ENCODE data around the gene MAFF.
"Not testable (repeated sequence)": the region's sequence is repeated elsewhere in the genome, so short reads cannot be mapped to it uniquely, and the experiment has no call there.

MAFF gene

DNA sequence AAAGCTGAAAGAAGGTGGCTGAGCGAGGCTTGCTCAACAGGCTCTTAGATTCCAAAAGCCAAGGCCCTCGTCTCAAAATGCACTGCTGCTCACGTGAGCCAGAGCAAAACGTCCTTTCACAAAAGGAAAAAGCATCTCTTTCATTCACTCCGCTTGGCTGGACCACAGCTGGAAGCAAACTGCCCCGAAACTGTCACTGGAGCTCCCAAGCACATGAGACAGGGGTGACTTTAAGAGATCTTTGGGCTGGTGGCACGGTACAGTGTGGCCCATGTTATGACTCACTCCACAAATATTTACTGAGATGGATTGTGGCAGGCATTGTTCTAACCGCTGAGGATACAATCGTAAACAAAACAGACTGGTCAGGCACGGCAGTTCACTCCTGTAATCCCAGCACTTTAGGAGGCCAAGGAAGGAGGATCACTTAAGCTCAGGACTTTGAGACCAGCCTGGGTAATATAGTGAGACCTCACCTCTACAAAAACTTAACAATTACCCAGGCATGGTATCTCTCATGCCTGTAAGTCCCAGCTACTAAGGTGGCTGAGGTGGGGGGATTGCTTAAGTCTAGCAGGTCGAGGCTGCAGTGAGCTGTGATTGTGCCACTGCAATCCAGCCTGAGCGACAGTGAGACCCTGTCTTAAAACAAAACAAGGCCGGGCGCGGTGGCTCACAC, 23.7 kb upstream of the MAFF start:
- DNase-seq: no peak

DNA sequence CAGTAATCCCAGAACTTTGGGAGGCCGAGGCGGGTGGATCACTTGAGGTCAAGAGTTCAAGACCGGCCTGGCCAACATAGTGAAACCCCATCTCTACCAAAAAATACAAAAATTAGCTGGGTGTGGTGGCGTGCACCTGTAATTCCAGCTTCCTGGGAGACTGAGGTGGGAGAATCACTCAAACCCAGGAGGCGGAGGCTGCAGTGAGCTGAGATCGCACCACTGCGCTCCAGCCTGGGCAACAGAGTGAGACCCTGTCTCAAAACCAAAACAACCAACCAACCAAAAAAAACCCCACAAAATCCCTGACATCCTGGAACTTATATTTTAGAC, 23.2 kb upstream of the MAFF start:
- not testable (repeated sequence) for DNase-seq

DNA sequence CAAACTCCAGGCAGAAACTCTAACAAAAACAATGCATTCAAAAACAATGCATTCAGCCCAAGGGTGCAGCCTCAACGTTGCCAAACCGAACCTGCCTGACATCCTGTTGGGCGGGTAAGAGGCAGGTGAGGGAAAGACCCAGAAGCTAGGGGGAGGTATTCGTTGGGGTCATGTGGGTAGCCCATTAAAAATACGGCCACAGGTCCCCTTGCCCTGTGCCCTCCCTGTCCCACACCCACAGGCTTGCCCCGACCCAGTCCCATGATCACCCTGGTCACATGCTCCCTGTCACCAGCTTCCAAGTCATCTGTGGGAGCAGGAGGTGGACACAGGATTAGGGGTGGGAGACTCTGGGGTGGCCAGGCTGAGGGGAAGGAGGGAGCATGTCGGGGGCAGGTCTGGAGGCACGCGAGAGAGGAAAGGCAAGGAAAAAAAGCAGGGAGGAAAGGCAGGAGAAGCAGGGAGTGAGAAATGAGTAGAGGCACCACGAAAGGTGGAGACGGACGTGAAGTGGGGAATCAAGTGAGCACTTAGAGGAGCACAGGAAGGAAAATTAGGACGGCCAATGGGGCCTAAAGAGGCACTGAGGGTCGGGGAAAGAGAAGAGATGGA, 20.8 kb upstream of the MAFF start:
- no peak for DNase-seq

DNA sequence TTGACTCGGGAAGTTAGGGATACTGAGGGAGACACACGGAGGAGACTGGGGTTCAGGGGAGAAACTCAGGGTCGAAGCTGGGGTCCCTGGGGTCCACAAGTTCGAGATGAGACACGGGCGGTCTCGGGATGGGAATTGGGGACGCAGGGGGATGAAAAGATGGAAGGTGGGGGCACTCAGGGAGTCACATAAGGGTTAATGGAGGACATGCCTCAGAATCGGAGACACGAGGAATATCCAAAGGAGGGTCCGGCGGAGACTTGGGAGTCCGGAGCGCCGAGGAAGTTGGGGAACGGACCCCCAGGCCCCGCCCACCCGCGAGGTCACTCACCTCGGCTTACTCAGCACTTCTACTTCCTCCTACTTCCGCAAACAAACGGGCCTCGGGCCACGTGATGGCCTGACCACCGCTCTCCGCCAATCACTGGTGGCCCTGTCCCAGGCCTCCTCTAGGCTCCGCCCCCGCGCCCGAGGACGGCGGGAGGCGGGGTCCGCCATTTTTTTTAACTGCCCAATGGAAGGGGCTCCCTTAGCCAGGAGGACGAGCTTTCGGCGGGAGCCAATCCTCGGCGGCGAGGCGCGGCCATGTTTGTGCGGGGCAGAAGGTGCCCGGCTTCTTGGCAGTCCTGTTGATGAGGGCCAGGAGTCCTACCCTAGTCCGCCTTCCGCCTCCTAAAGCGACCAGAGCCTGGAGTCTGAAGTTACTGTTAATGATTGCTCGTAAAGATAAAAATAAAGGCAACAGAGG, 20.2 kb upstream of the MAFF start, which contains the start of gene PLA2G6:
Gene PLA2G6, minus strand, starts transcription at position 378 of the 748 bp plus-strand sequence. CDS start 12,404 bp downstream, outside the sequence.
- peak; percentile 98 for DNase-seq

DNA sequence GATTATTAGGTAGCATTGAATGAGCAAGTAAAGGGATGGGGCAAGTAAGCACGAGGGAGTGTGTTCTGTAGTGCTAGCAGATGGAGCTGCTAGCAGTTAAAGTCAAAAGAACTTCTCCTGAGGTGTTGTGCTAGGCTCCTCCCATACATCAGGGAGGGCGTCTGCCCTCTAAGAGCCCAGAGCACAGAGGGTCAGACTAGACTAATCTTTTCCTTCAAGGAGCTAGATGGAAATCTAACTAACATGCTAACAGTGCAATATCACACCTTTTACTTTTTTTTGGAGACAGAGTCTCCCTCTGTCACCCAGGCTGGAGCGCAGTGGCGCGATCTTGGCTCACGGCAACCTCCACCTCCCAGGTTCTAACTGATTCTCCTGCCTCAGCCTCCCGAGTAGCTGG, 17.0 kb upstream of the MAFF start:
- DNase-seq: no peak

DNA sequence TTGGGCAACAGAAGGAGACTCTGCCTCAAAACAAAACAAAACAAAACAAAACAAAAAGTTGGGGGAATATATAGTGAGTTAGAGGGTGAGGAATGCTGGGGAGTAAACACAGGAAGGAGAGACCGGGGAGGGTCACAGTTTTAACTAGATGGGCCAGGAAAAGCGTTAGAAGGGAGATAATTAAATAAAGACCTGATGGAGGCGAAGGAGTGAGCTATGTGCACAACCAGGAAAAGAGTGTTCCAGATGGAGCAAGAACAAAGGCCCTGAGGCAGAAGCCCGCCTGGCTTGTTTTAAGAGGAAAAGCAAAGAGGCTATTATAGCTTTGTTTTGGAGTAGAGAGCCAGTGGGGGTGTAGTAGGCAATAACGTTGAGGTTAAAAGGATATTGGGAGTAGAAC, 15.4 kb upstream of the MAFF start:
- DNase-seq: no peak

DNA sequence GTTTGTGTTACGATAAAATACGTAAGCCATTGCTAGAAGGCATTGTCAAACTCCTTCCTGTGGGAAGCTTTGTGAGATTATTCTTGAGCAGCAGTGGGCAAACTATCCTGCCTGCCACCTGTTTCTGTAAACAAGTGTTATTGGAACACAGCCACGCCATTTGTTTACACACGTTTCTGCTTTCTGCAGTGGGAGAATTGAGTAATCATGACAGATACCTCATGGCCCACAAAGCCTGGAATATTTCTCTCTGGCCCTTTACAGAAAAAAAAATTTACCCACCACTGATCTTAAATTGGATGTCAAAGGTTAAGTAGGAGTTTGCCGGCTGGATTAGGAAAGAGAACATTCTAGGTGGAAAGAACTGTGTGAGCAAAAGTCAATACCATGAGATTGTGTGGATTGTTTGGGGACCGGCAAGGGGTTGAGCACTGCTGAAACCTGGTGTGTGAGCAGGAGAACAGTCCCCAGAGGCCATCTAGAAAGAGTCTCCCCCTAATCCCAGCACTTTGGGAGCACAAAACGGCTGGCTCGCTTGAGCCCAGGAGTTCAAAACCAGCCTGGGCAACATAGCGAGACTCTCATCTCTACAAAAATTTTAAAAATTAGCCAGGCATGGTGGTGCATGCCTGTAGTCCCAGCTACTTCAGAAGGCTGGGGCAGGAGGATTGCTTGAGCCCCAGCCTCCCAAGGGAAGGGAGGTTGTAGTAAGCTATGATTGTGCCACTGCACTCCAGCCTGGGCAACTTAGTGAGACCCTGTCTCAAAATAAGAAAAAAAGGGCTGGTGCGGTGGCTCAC, 14.2 kb upstream of the MAFF start:
- DNase-seq: peak; percentile 73

DNA sequence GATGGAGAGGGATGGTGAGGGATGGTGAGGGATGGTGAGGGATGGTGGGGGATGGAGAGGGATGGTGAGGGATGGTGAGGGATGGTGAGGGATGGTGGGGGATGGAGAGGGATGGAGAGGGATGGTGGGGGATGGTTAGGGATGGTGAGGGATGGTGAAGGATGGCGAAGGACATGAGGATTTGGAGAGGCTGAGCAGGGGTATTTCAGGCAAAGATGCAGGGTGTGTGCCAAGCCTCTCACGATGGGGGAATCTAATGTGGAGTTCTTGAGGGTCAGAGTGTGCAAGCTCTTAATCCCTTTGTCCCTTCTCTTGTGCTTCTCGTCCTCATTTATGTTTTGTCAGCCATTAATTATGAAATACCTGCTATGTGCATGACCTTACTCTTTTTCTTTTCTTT, 12.7 kb upstream of the MAFF start:
- DNase-seq: no peak

DNA sequence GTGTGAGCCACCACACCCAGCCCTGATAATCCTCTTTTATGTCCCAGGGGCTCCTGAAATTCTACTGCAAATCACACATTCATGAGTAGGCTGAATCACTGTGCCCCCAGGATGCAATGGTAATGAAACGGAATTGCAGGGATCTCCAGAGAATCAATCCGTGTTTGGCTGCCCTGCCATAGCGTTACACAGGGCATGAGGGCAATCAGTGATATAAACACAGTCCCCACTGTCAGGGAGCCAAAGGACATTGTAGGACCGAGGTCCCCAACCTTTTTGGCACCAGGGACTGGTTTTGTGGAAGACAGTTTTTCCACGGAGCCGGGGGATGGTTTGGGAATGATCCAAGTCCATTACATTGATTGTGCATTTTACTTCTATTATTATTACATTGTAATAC, 11.2 kb upstream of the MAFF start:
- DNase-seq: no peak

DNA sequence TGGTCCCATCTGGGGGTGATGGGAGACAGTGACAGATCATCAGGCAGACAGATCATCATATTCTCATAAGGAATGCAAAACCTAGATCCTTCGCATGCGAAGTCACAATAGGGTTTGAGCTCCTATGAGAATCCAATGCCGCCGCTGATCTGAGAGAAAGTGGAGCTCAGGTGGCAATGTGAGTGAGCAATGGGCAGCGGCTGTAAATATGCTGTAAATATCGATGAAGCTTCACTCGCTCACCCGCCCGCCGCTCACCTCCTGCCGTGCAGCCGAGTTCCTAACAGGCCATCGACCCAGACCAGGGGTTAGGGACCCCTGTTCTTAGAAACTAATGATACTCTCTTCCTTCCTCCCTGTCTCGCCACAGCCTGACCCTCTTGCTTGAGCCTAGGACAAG, 10.7 kb upstream of the MAFF start:
- no peak for DNase-seq

DNA sequence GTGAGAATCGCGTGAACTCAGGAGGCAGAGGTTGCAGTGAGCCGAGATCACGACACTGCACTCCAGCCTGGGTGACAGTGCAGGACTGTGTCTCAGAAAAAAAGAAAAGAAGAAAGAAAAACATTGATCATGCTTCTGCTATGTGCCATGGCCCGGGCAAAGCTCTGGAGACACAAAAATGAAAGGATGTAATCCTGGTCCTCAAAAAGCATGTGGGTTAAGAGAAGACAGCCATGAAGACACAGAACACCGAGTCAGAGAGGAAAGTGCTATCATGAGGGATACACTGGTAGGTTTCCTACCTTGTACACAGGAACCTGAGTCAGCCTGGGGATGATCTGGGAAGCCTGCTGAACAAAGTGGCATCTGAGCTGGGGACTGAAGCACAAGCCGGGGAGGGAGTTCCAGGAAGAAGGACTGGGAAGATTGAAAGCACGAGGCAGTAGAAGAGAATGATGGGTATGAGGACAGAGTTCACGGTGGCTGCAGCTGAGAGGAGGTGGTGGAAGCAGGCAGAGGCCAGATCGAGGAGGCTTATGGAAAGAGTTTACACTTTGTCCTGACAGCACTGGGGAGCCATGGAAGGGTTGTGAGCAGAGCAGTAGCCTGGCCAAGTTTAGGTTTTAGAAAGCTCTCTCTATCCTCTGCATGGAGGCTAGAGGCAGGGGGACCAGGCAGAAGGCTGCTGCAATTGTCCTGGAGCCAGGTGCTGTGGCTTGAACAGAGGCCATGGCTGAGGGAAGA, 9.9 kb upstream of the MAFF start:
- DNase-seq: no peak

DNA sequence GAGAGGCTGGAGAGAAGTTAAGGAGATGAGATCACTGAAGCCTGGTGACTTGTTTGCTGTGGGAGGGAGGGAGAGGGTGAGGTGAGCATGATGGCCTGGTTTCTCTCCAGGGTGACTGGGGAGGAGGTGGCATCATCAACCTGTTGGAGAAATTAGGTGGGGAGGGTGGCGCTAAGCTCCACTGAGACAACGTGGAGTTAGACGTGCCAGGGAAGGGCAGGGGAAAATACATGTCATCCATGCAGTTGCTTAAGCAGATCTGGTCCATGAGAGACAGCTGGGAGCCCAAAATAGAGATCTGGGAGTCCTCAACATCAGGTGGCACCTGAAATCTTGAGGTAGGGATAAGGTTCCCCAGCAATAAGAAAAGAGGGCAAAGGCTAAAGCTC, 9.3 kb upstream of the MAFF start:
- no peak for DNase-seq

DNA sequence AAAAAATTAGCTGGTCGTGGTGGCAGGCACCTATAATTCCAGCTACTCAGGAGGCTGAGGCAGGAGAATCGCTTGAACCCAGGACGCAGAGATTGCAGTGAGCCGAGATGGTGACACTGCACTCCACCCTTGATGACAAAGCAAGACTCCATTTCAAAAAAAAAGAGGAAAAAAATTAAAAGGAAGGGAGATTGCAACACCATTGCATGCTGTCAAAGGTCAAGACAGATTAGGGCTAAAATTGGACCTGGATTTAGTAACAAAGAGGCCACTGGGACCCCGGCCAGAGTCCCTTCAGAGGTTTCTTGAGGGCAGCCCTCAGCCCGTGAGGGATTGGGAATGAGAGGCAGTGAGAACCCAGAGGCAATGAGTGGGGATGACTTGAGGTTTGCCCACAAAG, 8.2 kb upstream of the MAFF start:
- no peak for DNase-seq

DNA sequence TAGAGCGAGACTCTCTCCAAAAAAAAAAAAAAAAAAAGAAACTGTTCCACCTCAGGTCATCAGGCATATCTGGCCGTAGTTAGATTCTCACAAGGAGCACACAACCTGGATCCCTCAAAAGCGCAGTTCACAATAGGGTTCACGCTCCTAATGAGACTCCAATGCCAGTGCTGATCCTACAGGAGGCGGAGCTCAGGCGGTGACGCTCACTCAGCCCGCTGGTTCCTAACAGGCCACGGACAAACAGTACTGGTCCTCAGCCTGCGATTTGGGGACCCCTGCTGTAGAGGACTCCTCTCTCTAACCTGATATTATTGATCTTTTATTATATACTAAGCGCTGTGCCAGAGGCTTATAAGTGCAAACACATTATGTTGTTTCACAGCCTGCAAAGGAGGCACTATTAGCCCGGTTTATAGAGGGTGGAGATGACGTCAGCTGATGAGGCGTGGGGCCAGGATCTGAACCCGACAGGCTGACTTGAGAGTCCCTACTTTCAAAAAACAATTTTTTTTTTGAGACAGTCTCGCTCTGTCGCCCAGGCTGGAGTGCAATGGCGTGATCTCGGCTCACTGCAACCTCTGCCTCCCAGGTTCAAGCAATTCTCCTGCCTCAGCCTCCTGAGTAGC, 4.9 kb upstream of the MAFF start:
- no peak for DNase-seq

DNA sequence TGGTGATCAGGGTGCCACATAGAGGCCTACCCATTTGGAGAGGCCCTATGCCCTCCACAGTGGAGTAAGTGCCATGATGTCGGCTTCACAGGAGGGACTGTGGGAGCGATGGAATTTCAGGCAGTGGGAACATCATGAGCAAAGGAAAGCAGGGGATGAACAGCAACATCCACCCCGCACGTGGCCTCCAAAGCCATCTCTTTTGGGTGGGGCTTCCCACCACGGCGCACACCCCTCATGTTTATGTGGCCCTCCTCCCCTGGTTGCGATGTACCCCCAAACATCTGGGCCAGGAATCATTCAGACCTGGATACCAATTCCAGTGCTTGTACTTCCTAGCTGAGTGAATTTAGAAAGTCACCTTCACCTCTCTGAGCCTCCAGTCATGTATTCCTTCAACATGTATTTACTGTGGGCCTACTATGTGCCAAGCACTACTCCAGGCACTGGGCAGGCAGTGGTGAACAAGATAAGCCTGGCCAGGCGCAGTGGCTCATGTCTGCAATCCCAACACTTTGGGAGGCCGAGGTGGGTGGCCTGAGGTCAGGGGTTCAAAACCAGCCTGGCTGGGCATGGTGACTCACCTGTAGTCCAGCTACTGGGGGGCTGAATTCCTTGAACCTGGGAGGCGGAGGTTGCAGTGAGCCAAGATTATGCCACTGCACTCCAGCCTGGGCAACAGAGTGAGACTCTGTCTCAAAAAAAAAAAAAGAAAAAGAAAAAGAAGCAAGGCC, 1.8 kb upstream of the MAFF start:
- DNase-seq: no peak

DNA sequence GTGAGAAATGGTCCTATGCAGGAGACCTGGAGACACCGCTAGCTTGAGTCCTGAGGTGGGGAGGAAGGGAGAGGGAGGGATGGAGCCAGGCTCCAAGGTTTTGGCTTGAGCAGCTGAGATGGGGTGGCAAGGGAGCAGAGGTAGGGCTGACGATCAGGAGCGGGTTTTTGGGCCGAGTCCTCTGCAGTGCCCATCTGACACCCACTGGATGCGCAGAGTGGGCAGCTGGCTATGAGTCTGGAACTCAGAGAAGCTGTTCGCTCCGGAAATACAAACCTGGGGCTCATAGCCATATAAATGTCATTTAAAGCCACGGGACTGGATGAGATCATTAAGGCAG, 453 bp upstream of the MAFF start:
- DNase-seq: no peak

DNA sequence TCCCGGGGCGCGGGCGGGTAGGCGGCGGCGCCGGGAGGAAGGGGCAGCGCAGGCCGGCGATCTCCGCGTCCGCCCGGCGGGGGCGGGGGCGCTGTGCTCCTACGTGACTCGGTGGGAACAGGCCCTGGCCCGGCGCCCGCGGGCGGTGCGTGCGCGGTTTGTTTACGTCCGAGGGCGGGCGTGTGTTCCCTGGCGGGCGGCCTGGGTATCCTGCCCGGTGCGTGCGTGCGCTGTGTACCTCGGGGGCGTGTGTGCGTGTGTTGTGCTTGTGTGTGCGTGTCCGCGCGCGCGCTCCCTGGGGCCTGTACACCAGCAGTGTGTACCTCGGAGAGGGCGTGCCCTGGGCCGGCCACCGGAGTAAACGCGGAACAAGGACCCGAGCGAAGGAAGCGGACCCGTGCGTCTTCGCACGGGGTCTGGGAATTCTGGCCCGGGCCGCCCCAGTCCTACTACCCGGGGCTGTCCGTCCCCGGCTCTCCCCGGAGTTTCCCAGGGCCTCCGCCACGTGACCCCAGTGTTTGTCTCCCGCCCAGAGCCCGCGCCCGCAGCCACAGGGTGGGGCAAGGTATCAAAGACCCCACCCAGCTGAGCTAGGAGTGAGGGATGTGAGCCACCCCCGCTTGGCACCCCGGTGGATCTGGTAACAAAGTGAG, 769 bp downstream of the MAFF start:
- DNase-seq: peak; percentile 46

DNA sequence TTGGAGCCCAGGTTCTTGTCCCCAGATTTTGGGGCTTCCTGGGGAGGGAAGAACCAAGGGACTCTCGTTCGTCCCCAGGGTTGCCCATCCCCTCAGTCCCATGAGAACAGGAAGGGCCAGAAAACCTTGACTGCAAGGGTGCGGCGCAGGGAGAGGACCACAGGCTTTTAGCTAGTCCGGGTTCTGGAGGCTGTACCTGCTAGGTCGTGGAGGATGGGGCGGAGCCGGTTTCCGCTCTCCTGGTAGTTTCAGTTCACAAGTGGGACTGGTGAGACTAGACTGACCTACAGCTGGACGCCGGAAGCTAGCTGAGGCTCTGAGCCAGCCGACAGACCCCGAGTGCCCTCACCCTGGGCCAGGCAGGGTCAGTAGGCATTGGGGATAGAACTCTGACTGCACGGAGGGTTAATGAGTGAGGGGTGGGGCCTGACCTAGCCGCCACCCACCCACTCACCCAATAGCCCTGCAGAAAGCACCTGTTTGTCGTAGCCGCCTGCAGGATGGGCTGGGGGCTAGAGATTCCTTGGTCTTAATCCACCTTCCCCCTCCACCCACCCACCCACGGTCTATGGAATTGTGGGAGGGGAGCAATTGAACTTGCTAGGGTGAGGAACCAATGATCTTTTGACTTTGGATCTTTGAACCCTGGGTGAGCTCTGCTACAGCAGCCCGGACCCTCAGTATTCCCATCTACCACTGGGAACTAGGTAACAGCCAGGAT, 1.5 kb downstream of the MAFF start:
- peak; percentile 27 for DNase-seq

DNA sequence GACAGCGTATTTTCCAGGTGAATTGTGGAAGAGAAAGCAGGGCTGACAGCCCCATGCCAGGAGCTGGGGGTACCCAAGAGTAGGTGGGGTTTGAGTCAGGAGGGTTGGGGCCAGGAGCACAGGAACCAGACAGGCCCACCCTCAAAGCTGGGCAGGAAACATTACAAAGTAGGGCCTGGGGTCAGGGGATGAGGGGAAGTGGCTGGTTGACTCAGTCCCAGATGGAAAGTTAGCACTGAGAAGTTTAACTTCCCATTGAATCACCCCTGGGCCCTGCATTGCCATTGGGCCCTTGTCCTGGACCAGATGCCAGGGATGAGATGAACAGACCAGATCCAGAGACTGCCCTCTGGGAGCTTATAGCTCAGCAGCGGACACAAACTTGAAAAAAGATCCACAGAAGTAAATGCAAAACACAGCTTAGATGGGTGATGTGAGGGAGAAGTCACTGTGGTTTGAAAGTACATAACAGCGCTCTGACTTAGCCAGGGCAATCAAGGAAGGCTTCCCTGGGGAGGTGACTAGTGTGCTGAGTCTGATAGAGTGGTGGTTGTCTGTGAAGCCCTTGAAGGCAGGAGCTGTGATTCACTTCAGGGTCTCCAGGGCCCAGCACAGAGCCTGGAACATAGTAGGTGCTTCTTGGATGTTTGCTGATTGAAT, 2.2 kb downstream of the MAFF start:
- no peak for DNase-seq

DNA sequence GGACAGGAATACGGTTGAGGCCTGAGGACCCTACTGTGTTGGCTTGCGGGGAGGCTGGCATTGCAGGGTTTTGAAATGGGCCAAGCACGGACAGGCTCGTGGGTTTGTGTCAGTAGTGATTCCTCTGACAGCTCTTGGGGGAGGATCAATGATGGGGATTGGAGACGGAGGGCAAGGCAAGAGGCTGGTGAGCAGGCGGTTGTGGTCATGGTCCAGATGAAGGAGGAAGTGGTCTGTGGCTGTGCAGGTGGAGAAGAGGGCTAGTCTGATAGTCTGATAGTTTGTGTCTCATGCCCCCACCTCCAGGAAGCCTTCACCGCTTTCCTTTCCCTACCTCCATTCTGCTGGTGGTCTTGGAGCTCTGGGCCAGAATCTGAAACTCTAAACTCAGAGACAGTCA, 3.0 kb downstream of the MAFF start:
- no peak for DNase-seq

Measured in NCI-H1105 treated with DMSO at 0.1 percent for 48 hours (cell line).